Activated CD4-positive, alpha-beta T cell treated with anti-CD3 and anti-CD28 coated beads, Interleukin-2, amount 50 U/mL, for 16 hours (primary cell): Measurements from ENCODE around the gene INSR.
A peak's percentile ranks its signal among the peaks of the same experiment; 100 is the strongest.
"Not testable (repeated sequence)": the region's sequence is repeated elsewhere in the genome, so short reads cannot be mapped to it uniquely, and the experiment has no call there.

Source experiments
- DNase-seq: peaks from one replicate; pipeline ENCODE4 v3.0.0-alpha.2; 2020

The INSR gene

DNA sequence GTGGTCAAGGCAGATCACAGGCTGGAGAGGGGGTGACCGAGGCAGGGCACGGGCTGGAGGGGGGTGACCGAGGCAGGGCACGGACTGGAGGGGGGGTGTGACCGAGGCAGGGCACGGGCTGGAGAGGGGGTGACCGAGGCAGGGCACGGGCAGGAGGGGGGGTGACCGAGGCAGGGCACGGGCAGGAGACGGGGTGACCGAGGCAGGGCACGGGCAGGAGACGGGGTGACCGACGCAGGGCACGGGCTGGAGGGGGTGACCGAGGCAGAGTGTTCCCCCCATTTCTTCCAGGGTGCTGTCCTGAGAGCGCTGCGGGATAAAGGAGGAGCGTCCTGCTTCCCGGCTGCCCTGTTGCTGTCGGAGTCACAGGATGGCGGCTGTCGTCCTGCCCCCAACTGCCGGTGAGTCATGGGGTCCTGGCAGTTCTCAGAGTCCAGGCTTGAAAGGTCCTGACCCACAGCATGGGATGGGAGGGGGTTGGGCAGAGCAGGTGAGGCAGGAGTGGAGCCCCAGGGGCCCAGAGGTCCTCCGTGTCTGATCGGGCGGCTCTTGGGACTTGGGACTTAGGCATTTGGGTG is 219.4 kb downstream of the INSR start:
- DNase-seq = no peak

DNA sequence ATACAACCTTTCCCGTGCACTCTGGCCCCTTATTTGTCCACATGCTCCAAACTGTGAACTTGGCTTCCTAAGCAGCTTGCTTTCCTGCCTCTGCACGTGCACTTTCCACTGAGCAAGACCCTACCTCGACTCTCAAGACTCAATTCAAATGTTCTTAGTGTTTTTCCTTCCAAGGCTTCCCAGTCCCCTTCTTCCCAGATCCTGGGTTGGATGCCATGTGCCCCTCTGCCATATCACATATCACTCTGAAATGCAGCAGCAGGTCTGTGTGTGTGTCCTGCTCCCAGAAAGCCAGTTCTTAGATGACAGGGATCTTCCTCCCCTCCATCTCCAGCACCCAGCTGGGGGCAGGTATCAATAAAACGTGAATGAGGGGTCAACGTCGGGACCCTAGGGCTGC is 221.7 kb downstream of the INSR start:
- no peak for DNase-seq

GRCh38 chr19:7069904-7070226 is 224.3 kb downstream of the INSR start:
- DNase-seq = no peak

- peak; percentile 99 for DNase-seq
Observed at GRCh38 chr19:7069042-7069903, 224.9 kb downstream of the INSR start, which contains the start of gene ZNF557. ZNF557 (plus strand) TSS chr19:7069703; CDS start chr19:7075075, 5,372 bp downstream.

DNA sequence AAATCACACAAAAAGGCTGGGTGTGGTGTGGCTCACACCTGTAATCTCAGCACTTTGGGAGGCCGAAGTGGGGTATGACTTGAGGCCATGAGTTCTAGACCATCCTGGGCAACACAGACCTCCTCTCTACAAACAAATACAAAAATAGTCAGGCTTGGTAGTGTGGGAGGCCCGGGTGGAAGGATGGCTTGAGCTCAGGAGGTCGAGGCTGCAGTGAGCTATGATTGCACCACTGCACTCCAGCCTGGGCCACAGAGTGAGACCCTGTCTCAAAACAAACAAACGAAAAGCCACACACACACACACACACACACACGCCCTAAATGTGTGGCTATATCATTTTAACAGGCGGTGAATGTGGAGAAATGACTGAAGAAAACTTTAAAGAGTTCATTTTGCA is 225.6 kb downstream of the INSR start:
- DNase-seq = no peak

- no peak for DNase-seq
Observed at GRCh38 chr19:7067716-7068115, 226.5 kb downstream of the INSR start.

GRCh38 chr19:7067122-7067521 is 227.1 kb downstream of the INSR start:
- not testable (repeated sequence) for DNase-seq

GRCh38 chr19:7063764-7064418 is 230.3 kb downstream of the INSR start:
- no peak for DNase-seq

DNA sequence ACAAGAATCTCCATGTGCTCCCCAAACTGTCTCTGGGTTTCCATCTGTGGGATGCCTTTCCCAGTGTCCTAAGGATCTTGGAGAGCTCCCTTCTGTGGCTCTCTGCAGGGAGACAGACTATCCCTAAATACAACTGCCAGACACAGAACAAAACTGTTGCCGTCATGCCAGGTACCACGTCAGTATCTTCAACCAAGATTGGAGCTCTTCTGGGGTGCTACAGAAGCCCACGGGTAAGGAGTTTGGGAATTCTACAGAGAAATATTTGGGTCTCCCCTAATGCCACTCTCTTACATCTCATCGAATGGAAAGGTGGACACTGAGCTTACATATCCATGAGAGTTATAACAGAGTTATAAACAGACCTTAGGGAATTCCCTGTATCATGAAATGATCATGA is 230.9 kb downstream of the INSR start:
- DNase-seq = no peak
